ENCODE measurements around the gene MSI2. TPM values are rescaled to one million over a fixed set of nuclear protein-coding genes. Genes with fewer than 3 reads are reported as not detected.

Gene MSI2
- total RNA-seq, 1 donor from 2014 or later: 140 TPM

- H3K4me1 Mint-ChIP-seq: peaks cover 22% of the 10 kb centered on the region
- peaks cover 15% of the 10 kb centered on the region for H3K36me3 Mint-ChIP-seq (ENCODE audit: low read depth)
- no peaks in the 10 kb centered on the region for H3K27me3 Mint-ChIP-seq (ENCODE audit: low read depth)
- H3K9me3 Mint-ChIP-seq: peaks cover 10% of the 10 kb centered on the region
- TF ChIP-seq CTCF (conservative IDR thresholded peaks at IDR 0.05): no peak
- H3K27ac Mint-ChIP-seq (ENCODE audit: unreplicated experiment): no peak overlapping the region
- H3K4me3 Mint-ChIP-seq: no peak overlapping the region
- no peak for DNase-seq (ENCODE audit: low read depth, low spot score)
These were observed 441.8 kb downstream of the MSI2 start for GRCh38 chr17:57697891-57698711.

- H3K4me1 Mint-ChIP-seq: peaks cover 22% of the 10 kb centered on the region
- no peaks in the 10 kb centered on the region for H3K27me3 Mint-ChIP-seq (ENCODE audit: low read depth)
- H3K4me3 Mint-ChIP-seq: no peak overlapping the region
- DNase-seq (ENCODE audit: low read depth, low spot score): no peak
- no peak overlapping the region for H3K27ac Mint-ChIP-seq (ENCODE audit: unreplicated experiment)
- H3K36me3 Mint-ChIP-seq (ENCODE audit: low read depth): peaks cover 10% of the 10 kb centered on the region
- no peak for TF ChIP-seq CTCF (conservative IDR thresholded peaks at IDR 0.05)
- peaks cover 4% of the 10 kb centered on the region for H3K9me3 Mint-ChIP-seq
These were observed 443.5 kb downstream of the MSI2 start for GRCh38 chr17:57699751-57700219.

GRCh38 chr17:57701124-57701523, 444.8 kb downstream of the MSI2 start:
- Mint-ChIP-seq H3K4me1 (peaks cover 27% of the 10 kb centered on the region), H3K36me3 (ENCODE audit: low read depth) (peaks cover 2% of the 10 kb centered on the region), H3K4me3 (no peak overlapping the region), H3K9me3 (no peaks in the 10 kb centered on the region), H3K27ac (ENCODE audit: unreplicated experiment) (no peak overlapping the region), H3K27me3 (ENCODE audit: low read depth) (no peaks in the 10 kb centered on the region)
- no peak for TF ChIP-seq CTCF (conservative IDR thresholded peaks at IDR 0.05)
- no peak for DNase-seq (ENCODE audit: low read depth, low spot score)

GRCh38 chr17:57703273-57703672, 446.9 kb downstream of the MSI2 start:
- H3K27ac Mint-ChIP-seq (ENCODE audit: unreplicated experiment): no peak overlapping the region
- no peak for DNase-seq (ENCODE audit: low read depth, low spot score)
- no peak overlapping the region for H3K4me3 Mint-ChIP-seq
- H3K36me3 Mint-ChIP-seq (ENCODE audit: low read depth): peaks cover 2% of the 10 kb centered on the region
- no peaks in the 10 kb centered on the region for H3K9me3 Mint-ChIP-seq
- H3K4me1 Mint-ChIP-seq: peaks cover 49% of the 10 kb centered on the region
- no peak for TF ChIP-seq CTCF (conservative IDR thresholded peaks at IDR 0.05)
- no peaks in the 10 kb centered on the region for H3K27me3 Mint-ChIP-seq (ENCODE audit: low read depth)

GRCh38 chr17:57704448-57704847, 448.1 kb downstream of the MSI2 start:
- Mint-ChIP-seq H3K9me3 (no peaks in the 10 kb centered on the region), H3K27me3 (ENCODE audit: low read depth) (no peaks in the 10 kb centered on the region), H3K4me3 (no peak overlapping the region), H3K4me1 (peaks cover 55% of the 10 kb centered on the region), H3K36me3 (ENCODE audit: low read depth) (peaks cover 2% of the 10 kb centered on the region), H3K27ac (ENCODE audit: unreplicated experiment) (peak overlapping the region; percentile 90)
- DNase-seq (ENCODE audit: low read depth, low spot score): no peak
- TF ChIP-seq CTCF (conservative IDR thresholded peaks at IDR 0.05): no peak

Measured in neural crest cell (in vitro differentiated cells).